H54 (cell line): ENCODE results near the gene PLXNA2.

ENCODE experiments used
- DNase-seq: peaks from one replicate; pipeline ENCODE4 v3.0.0; 2011; ENCODE audit warnings: low spot score, mixed read lengths; ENCODE audit not compliant: insufficient read length
- FAIRE-seq: peaks from 3 replicates; lab custom pipeline; 2011; peaks lifted over from hg19 to GRCh38; lab: Jason Lieb, UNC
- POLR2A ChIP-seq: IDR thresholded peaks from 2 replicates; pipeline ENCODE4 v1.6.1; 2011; ENCODE audit warnings: low read depth, mild to moderate bottlenecking, low read length

PLXNA2 gene

DNA sequence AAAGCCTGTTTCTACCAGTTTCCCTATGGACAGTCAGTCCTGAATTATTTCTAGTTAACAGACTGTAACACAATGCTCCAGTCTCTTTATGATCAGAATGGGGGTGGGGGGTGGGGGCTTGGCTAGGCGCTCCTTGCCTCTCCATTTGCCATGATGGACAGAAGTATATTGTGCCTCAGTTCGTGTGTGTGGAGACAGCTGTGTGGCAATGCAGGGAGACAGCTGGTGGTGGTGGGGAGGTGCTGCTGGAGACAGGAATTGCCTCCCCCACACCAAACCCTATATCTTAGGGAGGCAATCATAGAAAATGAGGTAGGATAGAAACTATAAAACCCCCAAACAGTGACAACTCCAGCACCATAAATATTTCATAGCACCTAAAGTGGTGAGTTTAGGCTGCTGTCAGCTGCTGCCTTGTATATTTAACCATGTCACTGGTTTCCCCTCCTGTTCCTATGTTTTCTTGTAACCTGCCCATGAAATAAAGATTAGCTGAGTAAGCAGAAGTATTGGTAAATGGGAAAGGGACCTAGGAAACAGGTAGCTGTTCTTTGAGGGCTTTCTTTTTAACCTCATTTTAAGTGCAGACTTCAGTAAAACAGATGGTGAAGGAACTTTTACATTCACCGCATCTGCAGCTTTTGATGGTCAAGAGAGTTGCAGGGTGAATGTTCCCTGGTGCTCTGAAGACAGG is 3.4 kb downstream of the PLXNA2 start:
- TF ChIP-seq POLR2A: no peak
- no peak for FAIRE-seq
- no peak for DNase-seq

DNA sequence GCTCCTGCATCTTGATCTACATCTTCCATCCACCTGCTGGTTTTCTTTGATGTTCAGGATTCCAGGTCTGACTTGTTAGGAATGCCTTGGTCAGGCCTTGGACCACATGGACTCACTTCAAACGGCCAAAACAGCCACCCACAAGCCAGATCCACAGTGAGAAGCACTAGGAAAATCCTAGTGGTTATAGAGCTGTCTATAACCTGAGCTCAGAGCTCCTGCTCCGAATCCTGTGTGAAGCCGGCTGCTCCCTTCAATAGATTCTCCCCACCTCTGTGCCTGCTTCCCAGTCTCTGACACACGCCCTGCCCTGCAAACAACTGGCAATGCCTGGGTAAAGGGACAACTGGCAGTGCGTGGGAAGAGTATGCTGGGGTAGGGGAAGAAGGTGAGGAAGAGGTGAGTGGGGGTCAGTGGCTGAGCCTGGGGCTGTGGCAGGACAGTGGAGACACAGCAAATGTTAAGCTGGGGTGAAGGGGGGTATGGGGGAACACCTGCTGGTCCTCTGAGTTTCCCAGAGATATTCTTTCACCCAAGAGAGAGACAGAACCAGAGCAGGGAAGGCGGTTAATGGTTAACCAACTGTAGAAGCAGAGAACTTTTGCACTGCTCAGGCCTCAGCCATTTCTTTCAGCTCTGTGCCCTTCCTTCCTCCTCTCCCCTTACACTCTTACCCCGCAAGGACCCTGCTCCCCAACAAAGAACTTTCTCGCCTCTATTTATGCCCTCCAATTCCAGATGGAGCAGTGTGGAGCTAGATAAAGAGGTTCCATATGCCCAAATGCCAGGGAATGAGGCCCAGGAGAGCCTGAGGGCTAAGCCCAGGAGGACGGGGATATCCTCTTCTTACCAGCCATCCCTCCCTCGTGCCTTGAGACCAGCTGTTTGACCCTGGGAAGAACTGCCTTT is 4.5 kb downstream of the PLXNA2 start:
- FAIRE-seq (no peak), DNase-seq (no peak)
- TF ChIP-seq POLR2A: no peak

DNA sequence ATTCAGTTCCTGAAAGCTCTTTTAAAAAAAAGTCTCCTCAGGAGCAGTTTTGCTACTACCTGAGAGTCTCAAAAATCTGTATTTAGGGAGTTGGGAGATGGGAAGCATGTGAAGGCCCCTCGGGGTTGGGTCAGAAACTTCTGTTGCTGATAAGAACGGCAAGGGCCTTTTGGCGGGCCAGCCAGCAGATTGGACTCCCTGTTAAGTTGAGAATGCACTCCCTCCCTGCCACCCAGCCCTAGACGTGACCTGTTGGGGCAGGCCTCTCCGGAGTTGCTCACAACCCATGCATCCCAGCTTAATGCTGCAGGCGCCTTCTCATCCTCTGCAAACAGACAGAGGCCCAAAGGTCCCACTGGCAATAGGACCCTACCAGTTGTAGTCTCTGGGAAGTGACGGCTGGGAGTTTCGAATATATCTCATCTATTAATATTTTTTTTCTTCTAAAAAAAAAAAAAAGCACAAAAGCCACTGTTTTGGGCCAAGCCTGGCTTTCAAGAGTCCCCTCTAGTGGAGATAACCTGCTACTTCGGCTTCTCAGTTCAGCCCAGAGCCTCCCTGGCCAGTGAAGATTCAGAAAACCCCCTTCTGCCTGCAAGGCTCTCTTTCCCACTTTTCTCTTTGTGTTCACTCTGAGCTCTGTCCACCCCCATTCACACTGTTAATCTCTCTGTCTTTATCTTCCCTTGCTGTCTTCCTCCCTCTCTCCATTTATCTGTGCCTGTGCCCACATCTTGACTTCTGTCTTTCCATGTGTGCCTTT is 5.3 kb downstream of the PLXNA2 start:
- FAIRE-seq: no peak
- TF ChIP-seq POLR2A: no peak
- no peak for DNase-seq

DNA sequence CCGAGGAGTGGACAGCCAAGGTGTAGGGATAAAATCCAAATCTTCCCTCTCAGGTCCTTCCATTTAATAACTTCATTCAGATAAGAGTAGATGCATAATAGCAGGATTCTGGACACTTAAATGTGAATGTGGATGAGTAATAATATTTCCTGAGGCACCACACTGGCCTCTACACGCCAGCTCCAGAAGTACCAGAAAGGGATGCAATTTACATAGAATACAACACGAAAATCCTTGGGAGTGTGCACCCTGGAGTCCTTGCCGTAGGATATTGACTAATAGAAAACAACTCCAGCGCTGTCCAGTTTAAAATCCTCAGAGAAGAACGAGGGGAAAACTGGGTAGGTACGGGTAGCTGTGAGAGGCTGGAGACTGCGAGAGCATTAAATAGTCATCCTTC is 6.9 kb downstream of the PLXNA2 start:
- no peak for TF ChIP-seq POLR2A
- no peak for DNase-seq
- FAIRE-seq: no peak

DNA sequence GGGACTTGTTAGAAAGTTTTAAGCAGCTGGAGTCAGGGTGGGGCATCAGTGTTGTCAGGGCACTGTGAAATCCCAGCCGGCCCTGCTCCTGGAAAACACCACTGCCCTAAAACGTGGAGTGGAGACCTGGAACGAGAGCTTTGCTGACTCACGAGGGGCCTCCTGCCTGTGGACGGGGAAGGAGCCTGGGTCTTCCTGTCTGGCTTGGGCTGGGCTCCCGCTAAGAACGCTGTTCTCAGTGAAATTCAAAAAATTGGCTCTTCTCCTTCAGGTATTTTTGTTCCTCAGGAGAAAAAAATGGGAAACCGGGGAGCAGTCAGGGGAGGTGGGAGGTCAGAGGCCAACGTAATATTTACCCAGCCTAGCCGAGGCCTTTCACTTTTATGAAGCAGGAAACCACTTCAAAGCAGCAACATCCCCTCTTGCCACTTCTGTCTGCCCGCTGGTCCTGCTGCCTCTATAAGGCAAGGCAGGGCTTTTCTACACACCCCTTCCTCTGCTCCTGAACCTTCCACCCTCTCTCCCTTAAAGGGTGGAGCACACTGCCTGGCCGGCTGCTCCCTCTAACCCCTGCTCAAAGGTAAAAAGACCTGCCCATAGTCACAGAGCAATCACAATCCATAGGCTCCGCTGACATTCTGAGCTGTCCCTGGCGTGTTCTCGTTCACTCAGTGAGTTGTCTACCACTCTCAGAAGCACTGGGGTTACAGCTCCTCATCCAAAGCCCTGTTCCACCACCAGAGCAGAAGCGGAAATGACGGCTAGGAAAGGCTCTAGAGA is 8.0 kb downstream of the PLXNA2 start:
- no peak for FAIRE-seq
- DNase-seq: no peak
- TF ChIP-seq POLR2A: no peak

DNA sequence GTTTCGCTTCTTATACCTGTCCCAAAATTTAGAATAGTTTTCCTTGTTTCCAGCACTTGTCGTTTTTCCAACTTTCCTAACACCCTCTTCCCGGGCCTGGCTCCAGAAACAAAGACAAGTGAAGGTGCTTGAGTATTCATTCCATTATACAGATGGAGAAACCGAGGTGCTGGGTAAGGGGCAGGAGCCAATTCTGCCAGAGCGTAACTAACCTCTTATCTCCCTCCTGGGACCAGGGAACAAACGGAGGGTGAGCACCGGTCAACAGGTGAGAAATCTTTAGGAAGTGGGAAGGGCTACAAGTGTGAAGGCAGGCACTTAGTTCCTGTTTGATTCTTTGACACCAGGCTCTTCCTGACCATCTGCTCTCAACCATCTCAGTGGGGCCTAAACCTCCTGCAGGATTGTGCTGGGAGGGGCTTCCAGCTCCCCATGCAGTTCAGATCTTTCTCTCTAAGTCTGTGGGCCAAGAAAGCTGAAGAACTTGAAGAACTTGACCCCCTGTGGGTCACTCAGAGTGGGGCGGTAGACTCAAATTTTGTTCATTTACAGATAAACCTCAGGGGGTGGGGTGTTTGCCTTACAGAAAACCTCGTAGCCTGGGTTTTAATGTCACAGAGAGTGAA is 8.7 kb downstream of the PLXNA2 start:
- DNase-seq (no peak), FAIRE-seq (no peak)
- no peak for TF ChIP-seq POLR2A

DNA sequence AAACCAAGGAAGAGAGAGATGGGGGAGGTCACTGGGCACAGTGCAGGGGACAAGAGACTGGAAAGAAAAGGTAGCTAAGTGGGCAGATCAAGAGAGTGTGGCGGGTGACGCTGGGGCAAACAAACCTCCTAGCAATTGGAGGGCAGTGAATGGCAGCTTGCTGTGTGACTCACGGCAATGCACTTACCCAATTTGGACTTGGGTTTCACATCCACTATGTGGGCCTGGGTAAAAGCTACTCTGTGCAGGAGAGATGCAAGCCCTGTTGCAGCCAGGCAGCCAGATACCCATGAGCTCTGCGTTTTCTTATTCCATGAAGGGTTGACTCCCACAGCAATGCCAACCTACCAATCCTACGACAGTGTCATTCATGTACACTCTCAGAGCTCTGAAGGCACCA is 9.5 kb downstream of the PLXNA2 start:
- no peak for DNase-seq
- no peak for FAIRE-seq
- no peak for TF ChIP-seq POLR2A

DNA sequence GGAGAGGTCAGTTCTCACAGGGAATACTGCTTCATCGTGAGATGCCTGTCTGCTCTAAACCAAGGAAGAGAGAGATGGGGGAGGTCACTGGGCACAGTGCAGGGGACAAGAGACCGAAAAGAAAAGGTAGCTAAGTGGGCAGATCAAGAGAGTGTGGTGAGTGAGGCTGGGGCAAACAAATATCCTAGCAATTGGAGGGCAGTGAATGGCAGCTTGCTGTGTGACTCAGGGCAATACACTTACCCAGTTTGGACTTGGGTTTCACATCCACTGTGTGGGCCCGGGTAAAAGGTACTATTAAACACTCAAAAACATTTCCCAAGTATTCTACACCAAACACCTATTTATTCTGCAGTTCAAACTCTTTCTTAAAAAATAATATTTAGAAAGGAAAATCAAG is 10.2 kb downstream of the PLXNA2 start:
- no peak for DNase-seq
- no peak for FAIRE-seq
- TF ChIP-seq POLR2A: no peak

DNA sequence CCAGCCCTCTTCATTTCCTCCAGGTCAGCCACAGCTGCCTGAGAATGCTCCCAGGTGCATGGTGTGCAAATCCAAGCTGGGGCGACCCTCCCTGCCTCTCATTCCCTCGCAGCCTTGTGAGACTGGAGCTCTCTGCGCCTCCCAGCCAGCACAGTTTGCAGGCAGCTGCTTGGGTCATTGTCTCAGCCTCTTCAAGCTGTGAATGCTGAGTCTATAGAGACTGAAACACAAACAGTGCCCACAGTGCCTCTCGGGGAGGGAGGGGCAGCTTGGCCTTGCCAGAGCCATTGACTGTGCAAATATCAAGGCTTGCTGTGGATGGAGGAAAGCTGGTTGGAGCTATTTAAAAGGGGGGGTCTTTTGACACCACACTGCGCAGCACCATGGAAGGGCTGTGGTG is 10.6 kb downstream of the PLXNA2 start:
- no peak for FAIRE-seq
- no peak for TF ChIP-seq POLR2A
- DNase-seq: no peak

DNA sequence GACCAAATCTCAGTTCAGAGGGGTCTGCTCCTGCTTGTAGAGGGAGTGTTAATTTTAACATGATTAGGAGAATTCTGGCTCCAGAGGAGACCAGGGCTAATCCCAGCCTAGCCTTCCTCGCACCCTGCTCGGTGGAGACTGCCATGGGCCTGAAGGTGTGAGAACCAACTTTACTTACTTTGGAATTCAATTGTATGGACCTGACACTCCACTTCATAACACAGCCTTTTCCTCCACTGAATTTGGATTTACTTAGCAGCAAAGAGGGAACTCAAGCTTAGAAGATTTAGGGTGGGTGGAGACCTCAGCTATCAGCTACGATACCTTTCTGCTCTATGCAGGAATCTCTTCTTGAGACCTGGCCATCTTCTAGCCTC is 11.5 kb downstream of the PLXNA2 start:
- DNase-seq (no peak), FAIRE-seq (no peak)
- no peak for TF ChIP-seq POLR2A

DNA sequence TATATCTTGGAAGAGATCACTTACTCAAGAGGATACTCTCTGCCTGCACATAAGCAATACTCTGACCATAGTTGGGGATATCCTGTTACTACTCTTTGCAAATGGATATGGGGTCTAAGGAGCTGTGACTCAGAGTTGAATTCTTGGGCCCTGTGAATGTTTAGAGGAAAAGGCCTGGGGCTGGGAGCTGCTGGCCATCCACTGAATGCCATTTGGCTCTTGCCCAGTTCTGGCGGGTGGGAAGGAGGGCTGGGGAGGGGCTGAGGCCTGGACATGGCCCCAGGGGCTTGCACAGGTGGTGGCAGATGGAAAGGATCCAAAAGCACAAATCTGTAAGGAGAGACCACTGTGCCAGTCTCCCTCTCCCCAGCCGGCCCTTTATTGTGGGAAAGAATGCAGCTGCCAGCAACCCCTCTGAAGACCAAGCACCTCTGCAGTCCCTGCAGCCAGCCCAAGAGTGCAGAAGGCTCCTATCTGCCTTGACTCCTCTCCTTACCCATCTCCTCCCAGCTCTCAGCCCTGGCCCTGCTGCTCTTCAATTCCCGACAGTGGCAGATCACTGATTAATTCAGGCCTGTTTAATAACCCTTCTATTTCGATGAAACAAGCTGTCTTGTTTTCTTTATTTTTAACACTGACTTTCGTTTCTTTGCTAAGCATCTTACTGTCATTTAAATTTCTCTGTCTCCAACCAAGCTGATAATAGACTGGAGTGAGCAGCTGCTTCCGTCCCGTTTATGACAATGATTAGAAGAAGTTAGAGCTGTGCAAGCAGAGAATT is 12.1 kb downstream of the PLXNA2 start:
- FAIRE-seq (no peak), DNase-seq (no peak)

More for the DNA sequence above, 12.1 kb downstream of the PLXNA2 start:
- no peak for TF ChIP-seq POLR2A
